ENCODE results near the gene PTBP3. TPM values are rescaled to one million over a fixed set of nuclear protein-coding genes. Genes with fewer than 3 reads are reported as not detected.

Gene PTBP3
- total RNA-seq, 1 experiment from 2014 or later = 100 TPM

GRCh38 chr9:112332214-112332613 is 1.2 kb downstream of the PTBP3 start:
- ATAC-seq (no peak), DNase-seq (ENCODE audit: low spot score) (no peak)
- peaks cover 39% of the 10 kb centered on the region for H3K4me1 Mint-ChIP-seq
- H3K27me3 Mint-ChIP-seq (ENCODE audit: low read depth) = no peaks in the 10 kb centered on the region
- ChIA-PET POLR2A (interaction anchor here (2.3 kb wide), 1 partner anchor 219 kb away, joined by 6 read pairs; no protein-coding TSS in a partner anchor), CTCF (interaction anchor here (2.5 kb wide), 1 partner anchor 219 kb away, joined by 31 read pairs; no protein-coding TSS in a partner anchor)
- peak overlapping the region; percentile 91 for H3K27ac Mint-ChIP-seq
- H3K4me3 Mint-ChIP-seq = peak overlapping the region; percentile 94
- no peaks in the 10 kb centered on the region for H3K9me3 Mint-ChIP-seq
- TF ChIP-seq NFATC4 (CRISPR knock-in tag; IDR thresholded peaks at IDR 0.05) (no peak), PRDM15 (CRISPR knock-in tag; IDR thresholded peaks at IDR 0.05) (no peak), ETV6 (CRISPR knock-in tag; IDR thresholded peaks at IDR 0.05) (no peak), SMAD3 (CRISPR knock-in tag; IDR thresholded peaks at IDR 0.05; ENCODE audit: borderline replicate concordance) (no peak), GABPB1 (CRISPR knock-in tag; IDR thresholded peaks at IDR 0.05) (no peak)
- H3K36me3 Mint-ChIP-seq = 0 out of 2 replicates have a peak, but pooled peaks cover 2% of the 10 kb centered on the region

- ATAC-seq (no peak), DNase-seq (ENCODE audit: low spot score) (no peak)
- CTCF ChIA-PET = no interaction called here
- no peaks in the 10 kb centered on the region for H3K9me3 Mint-ChIP-seq
- peak overlapping the region; percentile 94 for H3K4me3 Mint-ChIP-seq
- no peak overlapping the region; the same call in 1 of the 2 replicates for H3K27ac Mint-ChIP-seq
- POLR2A ChIA-PET = no interaction called here
- peaks cover 42% of the 10 kb centered on the region for H3K4me1 Mint-ChIP-seq
- H3K36me3 Mint-ChIP-seq = 0 out of 2 replicates have a peak, but pooled peaks cover 2% of the 10 kb centered on the region
- no peaks in the 10 kb centered on the region for H3K27me3 Mint-ChIP-seq (ENCODE audit: low read depth)
- TF ChIP-seq AR (CRISPR knock-in tag; IDR thresholded peaks at IDR 0.05) (no peak), AFF4 (CRISPR knock-in tag; IDR thresholded peaks at IDR 0.05; ENCODE audit: borderline replicate concordance) (no peak), NR3C1 (CRISPR knock-in tag; conservative IDR thresholded peaks at IDR 0.05; ENCODE audit: low read depth) (no peak), STAT6 (CRISPR knock-in tag; conservative IDR thresholded peaks at IDR 0.05; ENCODE audit: low read depth) (no peak), ESRRA (CRISPR knock-in tag; IDR thresholded peaks at IDR 0.05; ENCODE audit: borderline replicate concordance) (no peak), ZNF416 (CRISPR knock-in tag; IDR thresholded peaks at IDR 0.05) (no peak), CTCF (IDR thresholded peaks at IDR 0.05) (no peak), SP1 (CRISPR knock-in tag; conservative IDR thresholded peaks at IDR 0.05) (no peak), E2F1 (CRISPR knock-in tag; IDR thresholded peaks at IDR 0.05) (no peak), SMAD3 (CRISPR knock-in tag; IDR thresholded peaks at IDR 0.05; ENCODE audit: borderline replicate concordance) (no peak), ZNF219 (CRISPR knock-in tag; IDR thresholded peaks at IDR 0.05; ENCODE audit: borderline replicate concordance) (no peak), GTF2I (CRISPR knock-in tag; conservative IDR thresholded peaks at IDR 0.05) (no peak), IRF1 (CRISPR knock-in tag; IDR thresholded peaks at IDR 0.05) (no peak), PRRX2 (CRISPR knock-in tag; IDR thresholded peaks at IDR 0.05) (no peak), NFYB (CRISPR knock-in tag; conservative IDR thresholded peaks at IDR 0.05; ENCODE audit: low read depth) (no peak)
Observed at GRCh38 chr9:112331674-112331952, 1.8 kb downstream of the PTBP3 start.
